SK-N-DZ (cell line): ENCODE results near the gene AP1B1.

Source experiments
- DNase-seq: peaks from one replicate; pipeline ENCODE4 v3.0.0-alpha.2; 2015; ENCODE audit warnings: low spot score
- small RNA-seq, 2 experiments: library from RNA; depleted of rRNA; stranded (forward); fragments of <200 nt; gene quantifications; one replicate each; pipeline ENCODE3, GENCODE V24; 2014

Gene AP1B1

GRCh38 chr22:29300807-29301601 is 87.4 kb downstream of the AP1B1 start:
- DNase-seq = no peak

- no peak for DNase-seq
Measured at GRCh38 chr22:29300467-29300806, 87.9 kb downstream of the AP1B1 start.

GRCh38 chr22:29299136-29299900 is 89.1 kb downstream of the AP1B1 start:
- no peak for DNase-seq

- DNase-seq = no peak
Measured at GRCh38 chr22:29298641-29299040, 89.7 kb downstream of the AP1B1 start.

- no peak for DNase-seq
Measured at GRCh38 chr22:29292379-29292778, 96.0 kb downstream of the AP1B1 start.

GRCh38 chr22:29291215-29291614 is 97.2 kb downstream of the AP1B1 start:
- no peak for DNase-seq

GRCh38 chr22:29290061-29290460 is 98.3 kb downstream of the AP1B1 start:
- DNase-seq = no peak

- DNase-seq = no peak
Measured at GRCh38 chr22:29288837-29289236, 99.5 kb downstream of the AP1B1 start.

- no peak for DNase-seq
Measured at GRCh38 chr22:29284196-29284595, 104.2 kb downstream of the AP1B1 start.

- DNase-seq = no peak
Measured at GRCh38 chr22:29277927-29278326, 110.4 kb downstream of the AP1B1 start.

Small RNA genes lying within 50 kb of the gene (small RNA-seq; reads per million reads assigned to genes)
- gene AC000041.1 (0 reads per million in 2 experiments), gene MIR3653 (0 reads per million in 2 experiments)
